GM12878 (cell line): Measurements from ENCODE around the gene HES2. TPM values are rescaled to one million over a fixed set of nuclear protein-coding genes. Genes with fewer than 3 reads are reported as not detected.

Experiments
- ATAC-seq: fragments of 200-7000 bp; cut with Tn5 transposase; 3 replicates; pipeline ENCODE4 v1.9.1; 2020; ENCODE audit warnings: mild to moderate bottlenecking, moderate library complexity
- BruUV-seq: library from RNA; stranded (reverse); fragments of 400-500 nt; replicated peaks from 2 replicates; lab custom pipeline; 2021; lab: Mats Ljungman, UMichigan
- CTCF ChIA-PET: fragments of 300-600 bp; sonication (Branson Sonifier 250); formaldehyde crosslinking; extraction: SDS; loops from one replicate; lab custom pipeline; 2021; ENCODE audit warnings: inconsistent platforms; lab: Yijun Ruan, JAX
- POLR2A ChIA-PET: fragments of 350-600 bp; formaldehyde crosslinking; extraction: SDS; loops from one replicate; lab custom pipeline; 2021; ENCODE audit warnings: inconsistent platforms; lab: Charles Lee
- RAD21 ChIA-PET: fragments of 300-600 bp; sonication (Branson Sonifier 250); formaldehyde crosslinking; loops from one replicate; lab custom pipeline; 2023; ENCODE audit warnings: antibody characterized with exemption; ENCODE audit not compliant: unreplicated experiment; lab: Charles Lee
- SMC1A ChIA-PET: fragments of 300-600 bp; sonication (Branson Sonifier 250); formaldehyde crosslinking; loops from one replicate; lab custom pipeline; 2023; ENCODE audit not compliant: unreplicated experiment, uncharacterized antibody; lab: Charles Lee
- DNase-seq: peaks from one replicate; pipeline ENCODE4 v3.0.0-alpha.2; 2011; ENCODE audit warnings: low read depth, low spot score
- FAIRE-seq: peaks from 3 replicates; lab custom pipeline; 2011; peaks lifted over from hg19 to GRCh38; lab: Jason Lieb, UNC
- H2AFZ ChIP-seq: 2 replicates; pipeline ENCODE4 v1.6.0; 2011; ENCODE audit warnings: low read depth, low read length, control low read depth; ENCODE audit not compliant: control insufficient read depth
- H3K27ac ChIP-seq: 2 replicates; pipeline ENCODE4 v1.5.1; 2011; ENCODE audit warnings: control low read depth; ENCODE audit not compliant: control insufficient read depth, insufficient read depth
- H3K27me3 ChIP-seq, 2 experiments: replicated peaks in 1 of 2; 2 replicates each; pipeline versions ENCODE4 v1.6.0 to v1.6.1; 2011; ENCODE audit warnings: low read length in 1 of 2; ENCODE audit not compliant: control insufficient read depth in 2 of 2, insufficient read depth in 2 of 2
- H3K36me3 ChIP-seq, 2 experiments: 2 replicates each; pipeline ENCODE4 v1.5.1; 2011; ENCODE audit warnings: low read length in 1 of 2; ENCODE audit not compliant: control insufficient read depth in 2 of 2, insufficient read depth in 2 of 2
- H3K4me1 ChIP-seq: 2 replicates; pipeline ENCODE4 v1.6.1; 2011; ENCODE audit warnings: mild to moderate bottlenecking, low read length, moderate library complexity, mixed read lengths; ENCODE audit not compliant: control insufficient read depth, insufficient read depth
- H3K4me2 ChIP-seq: 2 replicates; pipeline ENCODE4 v1.6.0; 2011; ENCODE audit warnings: control low read depth; ENCODE audit not compliant: control insufficient read depth, insufficient read depth
- H3K4me3 ChIP-seq: fragments of 200-600 bp; sonication (generic); 2 replicates; pipeline ENCODE4 v1.5.1; 2016
- H3K79me2 ChIP-seq: 2 replicates; pipeline ENCODE4 v1.6.0; 2011; ENCODE audit warnings: low read length; ENCODE audit not compliant: control insufficient read depth, insufficient read depth
- H3K9ac ChIP-seq: 2 replicates; pipeline ENCODE4 v1.8.0; 2011; ENCODE audit warnings: low read length, control low read depth, mixed read lengths; ENCODE audit not compliant: control insufficient read depth, insufficient read depth
- H3K9me3 ChIP-seq: replicated peaks from 3 replicates; pipeline ENCODE4 v1.5.1; 2011; ENCODE audit warnings: mild to moderate bottlenecking, low read length; ENCODE audit not compliant: control insufficient read depth, insufficient read depth
- H4K20me1 ChIP-seq: 2 replicates; pipeline ENCODE4 v1.6.0; 2011; ENCODE audit not compliant: control insufficient read depth, insufficient read depth
- BRCA1 ChIP-seq: IDR thresholded peaks from 2 replicates; pipeline ENCODE4 v1.6.1; 2011; ENCODE audit warnings: low read depth, low read length, improper control_type of control experiment
- GABPA ChIP-seq: IDR thresholded peaks from 2 replicates; pipeline ENCODE4 v1.6.1; 2014; ENCODE audit warnings: antibody characterized with exemption, low read depth, mild to moderate bottlenecking, inconsistent platforms
- HCFC1 ChIP-seq: fragments of 150-350 bp; IDR thresholded peaks from 2 replicates; pipeline ENCODE4 v1.6.1; 2014; ENCODE audit warnings: low read length
- NFIC ChIP-seq: IDR thresholded peaks from 2 replicates; pipeline ENCODE4 v1.6.1; 2012; ENCODE audit warnings: low read depth, mild to moderate bottlenecking, inconsistent platforms, low read length, moderate library complexity
- POLR2AphosphoS2 ChIP-seq: IDR thresholded peaks from 2 replicates; pipeline ENCODE4 v1.6.1; 2011; ENCODE audit warnings: low read depth, mild to moderate bottlenecking, low read length, improper control_type of control experiment, moderate library complexity
- RBBP5 ChIP-seq: fragments of 200-600 bp; sonication (generic); conservative IDR thresholded peaks from 2 replicates; pipeline ENCODE4 v1.6.1; 2016
- STAT1 ChIP-seq: fragments of 450-650 bp; conservative IDR thresholded peaks from 2 replicates; pipeline ENCODE4 v1.6.1; 2014; ENCODE audit warnings: antibody characterized with exemption, mild to moderate bottlenecking
- ZBED1 ChIP-seq: IDR thresholded peaks from 2 replicates; pipeline ENCODE4 v1.6.1; 2016; ENCODE audit warnings: borderline replicate concordance
- ZSCAN29 ChIP-seq: fragments of 450-650 bp; IDR thresholded peaks from 2 replicates; pipeline ENCODE4 v1.6.1; 2017; ENCODE audit warnings: mild to moderate bottlenecking, moderate library complexity
- WGBS: methylation state at CpG from one replicate; pipeline ENCODE4 v1.1.6; 2016; ENCODE audit warnings: low lambda C conversion rate; ENCODE audit not compliant: insufficient replicate concordance, insufficient coverage; ENCODE audit errors: missing lambda C conversion rate; 5-methylcytosine and 5-hydroxymethylcytosine counted together
- in situ Hi-C: fragments of 300-500 bp; cut with MboI; formaldehyde crosslinking; loops from 9 replicates; pipeline ENCODE4 v1.14.3; 2018; ENCODE audit warnings: mixed read lengths
- intact Hi-C: fragments of 100-400 bp; cut with micrococcal nuclease; formaldehyde crosslinking; loops from one replicate; pipeline ENCODE4 v1.14.2; 2022; ENCODE audit not compliant: unreplicated experiment
- polyA plus RNA-seq, 11 experiments: library from polyadenylated mRNA; depleted of rRNA in 4 of 11; unstranded in 6 of 11; stranded (reverse) in 5 of 11; fragments of >200 nt; fragmentation: Nextera tagmentation in 4 of 11; fragmentation: Illumina TruSeq in 1 of 11; extraction: Ambion mirVana in 4 of 11; extraction: Trizol in 1 of 11; gene quantifications; 1 replicate in 1 of 11; 2 replicates in 10 of 11; pipeline versions ENCODE4 v1.2.1 to v1.2.3, GENCODE V29; 2011 to 2016; ENCODE audit warnings: inconsistent platforms in 2 of 11, missing spikeins in 2 of 11, low read depth in 1 of 11
- total RNA-seq, 4 experiments: library from RNA; depleted of rRNA in 3 of 4; stranded (reverse); fragments of >200 nt in 3 of 4; fragmentation: Illumina TruSeq in 1 of 4; extraction: Trizol in 1 of 4; gene quantifications; 2 replicates each; pipeline versions ENCODE4 v1.2.1 to v1.2.3, GENCODE V29; 2013 to 2021
- TF ChIP-seq, protein P1 (sequence below): IDR thresholded peaks from 2 replicates; pipeline ENCODE4 v1.6.1; 2011; ENCODE audit warnings: low read depth, low read length, improper control_type of control experiment, borderline replicate concordance
- TF ChIP-seq, protein P2 (sequence below): IDR thresholded peaks from 2 replicates; pipeline ENCODE4 v1.6.1; 2011; ENCODE audit warnings: borderline replicate concordance, low read depth, mild to moderate bottlenecking, moderate library complexity, mixed read lengths, low read length; ENCODE audit not compliant: insufficient read depth; ENCODE audit errors: extremely low read length
- TF ChIP-seq, protein P3 (sequence below): IDR thresholded peaks from 2 replicates; pipeline ENCODE4 v1.6.1; 2012; ENCODE audit warnings: low read depth, low read length, improper control_type of control experiment
- TF ChIP-seq, protein P4 (sequence below): fragments of 150-350 bp; IDR thresholded peaks from 2 replicates; pipeline ENCODE4 v1.6.1; 2014; ENCODE audit warnings: mild to moderate bottlenecking, low read depth, low read length
- TF ChIP-seq, protein P5 (sequence below): fragments of 450-650 bp; IDR thresholded peaks from 2 replicates; pipeline ENCODE4 v1.6.1; 2017; ENCODE audit warnings: mild to moderate bottlenecking, moderate library complexity

The HES2 gene
- total and polyA plus RNA-seq, 10 of the 15 experiments (the other 5 are each of a cell fraction or from before 2014, with no cell fraction given), result 0.13 to 2.0 (median 0.26) TPM

DNA sequence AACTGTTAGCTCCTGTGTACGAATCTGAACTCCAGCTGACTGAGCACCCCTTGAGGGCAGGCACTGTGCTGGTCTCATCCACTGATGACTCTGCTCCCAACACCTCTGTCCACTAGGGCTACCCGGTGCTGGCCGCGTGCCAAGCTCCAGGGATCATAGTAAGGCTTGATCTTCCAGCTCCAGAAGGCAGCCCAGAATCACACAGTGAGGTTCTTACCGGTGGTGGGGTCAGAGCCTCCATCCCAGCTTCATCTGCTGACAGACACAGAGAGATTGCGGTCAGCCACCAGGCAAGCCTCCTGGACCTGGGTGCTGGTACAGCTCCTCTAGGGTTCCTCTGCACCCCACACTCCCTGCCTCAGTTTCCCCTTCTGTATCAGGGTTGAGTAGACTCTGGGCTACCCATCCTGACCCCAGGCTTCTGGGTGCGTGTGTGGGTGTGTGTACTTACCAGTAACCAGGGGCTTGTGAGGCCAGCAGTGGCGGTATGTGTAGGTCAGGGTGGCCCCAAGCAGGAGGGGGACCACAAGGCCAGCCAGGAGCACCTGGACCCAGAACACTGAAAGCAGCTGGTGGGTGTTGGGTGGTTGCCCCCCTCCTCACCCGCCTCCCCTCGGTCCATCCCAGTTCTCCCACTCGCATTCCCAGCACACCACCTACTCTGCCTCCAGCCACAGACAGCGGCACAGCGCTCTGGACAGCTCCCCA lies 42.8 kb upstream of the HES2 start:
- H3K4me3 ChIP-seq, result no peak overlapping the region
- H3K36me3 ChIP-seq, result no peaks in the 10 kb centered on the region
- H3K4me2 ChIP-seq, result no peak overlapping the region
- peaks cover 3 to 4% of the 10 kb centered on the region in 2 experiments; a peak in 3 of 4 replicates for H3K27me3 ChIP-seq
- ChIA-PET SMC1A (no interaction called here), RAD21 (interaction anchor here (2.0 kb wide), 1 partner anchor 24 kb away, joined by 4 read pairs; no protein-coding TSS in a partner anchor), CTCF (interaction anchor here (1.7 kb wide), 1 partner anchor 24 kb away, joined by 4 read pairs; no protein-coding TSS in a partner anchor), POLR2A (no interaction called here)
- 59% methylated on average over 13 of the region's 13 CpGs for WGBS
- H3K27ac ChIP-seq, result no peak overlapping the region
- FAIRE-seq, result no peak
- no peak for DNase-seq
- intact Hi-C loops, result no loop called here
- no peak overlapping the region for H2AFZ ChIP-seq
- H3K9ac ChIP-seq, result no peak overlapping the region
- no peaks in the 10 kb centered on the region for H3K9me3 ChIP-seq
- no peaks in the 10 kb centered on the region; the same call in 1 of the 2 replicates for H3K4me1 ChIP-seq
- no peak for ATAC-seq
- no TSS peak for BruUV-seq
- TF ChIP-seq, protein P1, sequence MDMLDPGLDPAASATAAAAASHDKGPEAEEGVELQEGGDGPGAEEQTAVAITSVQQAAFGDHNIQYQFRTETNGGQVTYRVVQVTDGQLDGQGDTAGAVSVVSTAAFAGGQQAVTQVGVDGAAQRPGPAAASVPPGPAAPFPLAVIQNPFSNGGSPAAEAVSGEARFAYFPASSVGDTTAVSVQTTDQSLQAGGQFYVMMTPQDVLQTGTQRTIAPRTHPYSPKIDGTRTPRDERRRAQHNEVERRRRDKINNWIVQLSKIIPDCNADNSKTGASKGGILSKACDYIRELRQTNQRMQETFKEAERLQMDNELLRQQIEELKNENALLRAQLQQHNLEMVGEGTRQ, result no peak
- no peak for TF ChIP-seq GABPA
- no peak for TF ChIP-seq RBBP5
- no peak for TF ChIP-seq BRCA1
- TF ChIP-seq, protein P2, sequence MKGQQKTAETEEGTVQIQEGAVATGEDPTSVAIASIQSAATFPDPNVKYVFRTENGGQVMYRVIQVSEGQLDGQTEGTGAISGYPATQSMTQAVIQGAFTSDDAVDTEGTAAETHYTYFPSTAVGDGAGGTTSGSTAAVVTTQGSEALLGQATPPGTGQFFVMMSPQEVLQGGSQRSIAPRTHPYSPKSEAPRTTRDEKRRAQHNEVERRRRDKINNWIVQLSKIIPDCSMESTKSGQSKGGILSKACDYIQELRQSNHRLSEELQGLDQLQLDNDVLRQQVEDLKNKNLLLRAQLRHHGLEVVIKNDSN, result no peak
- TF ChIP-seq NFIC, result no peak
- TF ChIP-seq, protein P3, sequence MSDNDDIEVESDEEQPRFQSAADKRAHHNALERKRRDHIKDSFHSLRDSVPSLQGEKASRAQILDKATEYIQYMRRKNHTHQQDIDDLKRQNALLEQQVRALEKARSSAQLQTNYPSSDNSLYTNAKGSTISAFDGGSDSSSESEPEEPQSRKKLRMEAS, result no peak
- TF ChIP-seq ZSCAN29, result no peak
- no peak for TF ChIP-seq STAT1
- TF ChIP-seq HCFC1, result no peak
- TF ChIP-seq, protein P4, sequence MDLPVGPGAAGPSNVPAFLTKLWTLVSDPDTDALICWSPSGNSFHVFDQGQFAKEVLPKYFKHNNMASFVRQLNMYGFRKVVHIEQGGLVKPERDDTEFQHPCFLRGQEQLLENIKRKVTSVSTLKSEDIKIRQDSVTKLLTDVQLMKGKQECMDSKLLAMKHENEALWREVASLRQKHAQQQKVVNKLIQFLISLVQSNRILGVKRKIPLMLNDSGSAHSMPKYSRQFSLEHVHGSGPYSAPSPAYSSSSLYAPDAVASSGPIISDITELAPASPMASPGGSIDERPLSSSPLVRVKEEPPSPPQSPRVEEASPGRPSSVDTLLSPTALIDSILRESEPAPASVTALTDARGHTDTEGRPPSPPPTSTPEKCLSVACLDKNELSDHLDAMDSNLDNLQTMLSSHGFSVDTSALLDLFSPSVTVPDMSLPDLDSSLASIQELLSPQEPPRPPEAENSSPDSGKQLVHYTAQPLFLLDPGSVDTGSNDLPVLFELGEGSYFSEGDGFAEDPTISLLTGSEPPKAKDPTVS, result no peak
- no peak for TF ChIP-seq POLR2AphosphoS2
- no peak for TF ChIP-seq ZBED1
- TF ChIP-seq, protein P5, sequence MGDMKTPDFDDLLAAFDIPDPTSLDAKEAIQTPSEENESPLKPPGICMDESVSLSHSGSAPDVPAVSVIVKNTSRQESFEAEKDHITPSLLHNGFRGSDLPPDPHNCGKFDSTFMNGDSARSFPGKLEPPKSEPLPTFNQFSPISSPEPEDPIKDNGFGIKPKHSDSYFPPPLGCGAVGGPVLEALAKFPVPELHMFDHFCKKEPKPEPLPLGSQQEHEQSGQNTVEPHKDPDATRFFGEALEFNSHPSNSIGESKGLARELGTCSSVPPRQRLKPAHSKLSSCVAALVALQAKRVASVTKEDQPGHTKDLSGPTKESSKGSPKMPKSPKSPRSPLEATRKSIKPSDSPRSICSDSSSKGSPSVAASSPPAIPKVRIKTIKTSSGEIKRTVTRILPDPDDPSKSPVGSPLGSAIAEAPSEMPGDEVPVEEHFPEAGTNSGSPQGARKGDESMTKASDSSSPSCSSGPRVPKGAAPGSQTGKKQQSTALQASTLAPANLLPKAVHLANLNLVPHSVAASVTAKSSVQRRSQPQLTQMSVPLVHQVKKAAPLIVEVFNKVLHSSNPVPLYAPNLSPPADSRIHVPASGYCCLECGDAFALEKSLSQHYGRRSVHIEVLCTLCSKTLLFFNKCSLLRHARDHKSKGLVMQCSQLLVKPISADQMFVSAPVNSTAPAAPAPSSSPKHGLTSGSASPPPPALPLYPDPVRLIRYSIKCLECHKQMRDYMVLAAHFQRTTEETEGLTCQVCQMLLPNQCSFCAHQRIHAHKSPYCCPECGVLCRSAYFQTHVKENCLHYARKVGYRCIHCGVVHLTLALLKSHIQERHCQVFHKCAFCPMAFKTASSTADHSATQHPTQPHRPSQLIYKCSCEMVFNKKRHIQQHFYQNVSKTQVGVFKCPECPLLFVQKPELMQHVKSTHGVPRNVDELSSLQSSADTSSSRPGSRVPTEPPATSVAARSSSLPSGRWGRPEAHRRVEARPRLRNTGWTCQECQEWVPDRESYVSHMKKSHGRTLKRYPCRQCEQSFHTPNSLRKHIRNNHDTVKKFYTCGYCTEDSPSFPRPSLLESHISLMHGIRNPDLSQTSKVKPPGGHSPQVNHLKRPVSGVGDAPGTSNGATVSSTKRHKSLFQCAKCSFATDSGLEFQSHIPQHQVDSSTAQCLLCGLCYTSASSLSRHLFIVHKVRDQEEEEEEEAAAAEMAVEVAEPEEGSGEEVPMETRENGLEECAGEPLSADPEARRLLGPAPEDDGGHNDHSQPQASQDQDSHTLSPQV, result no peak
- in situ Hi-C loops, result no loop called here
- no peaks in the 10 kb centered on the region for H4K20me1 ChIP-seq
- no peaks in the 10 kb centered on the region for H3K79me2 ChIP-seq
